B cell (primary cell): ENCODE results near the gene CRTAC1. TPM values are rescaled to one million over a fixed set of nuclear protein-coding genes. Genes with fewer than 3 reads are reported as not detected.

Experiments
- ATAC-seq: fragments of 200-7000 bp; cut with Tn5 transposase; one replicate; pipeline ENCODE4 v1.10.0; 2021; ENCODE audit warnings: low read depth, mild to moderate bottlenecking, moderate number of reproducible peaks, moderate library complexity
- CTCF ChIA-PET: fragments of 350-600 bp; sonication (Branson Sonifier 250); formaldehyde crosslinking; loops from one replicate; lab custom pipeline; 2021; ENCODE audit warnings: antibody characterized with exemption, inconsistent platforms; lab: Charles Lee
- POLR2A ChIA-PET: fragments of 350-600 bp; sonication (Branson Sonifier 250); formaldehyde crosslinking; loops from one replicate; lab custom pipeline; 2021; ENCODE audit warnings: antibody characterized with exemption; lab: Charles Lee
- DNase-seq: peaks from one replicate; pipeline ENCODE4 v3.0.0; 2013
- H2AFZ ChIP-seq: 2 replicates; pipeline ENCODE4 v1.6.1; 2012; ENCODE audit warnings: mild to moderate bottlenecking, low read depth, low read length; ENCODE audit not compliant: insufficient read depth, poor library complexity, severe bottlenecking
- H3K27ac ChIP-seq, 2 donors: 1 replicate in 1 of 2; 2 replicates in 1 of 2; pipeline ENCODE4 v1.5.1; 2012 to 2013; ENCODE audit warnings: low read length in 2 of 2, mild to moderate bottlenecking in 2 of 2, moderate library complexity in 1 of 2
- H3K27me3 ChIP-seq, 4 experiments: fragments of 200-600 bp in 1 of 4; sonication (generic) in 1 of 4; replicated peaks in 1 of 4; 1 replicate in 2 of 4; 2 replicates in 2 of 4; pipeline versions ENCODE4 v1.6.1 to v1.7.0; 2013 to 2016; ENCODE audit warnings: low read length in 3 of 4, mild to moderate bottlenecking in 2 of 4, mixed read lengths in 1 of 4, moderate library complexity in 1 of 4; ENCODE audit not compliant: insufficient read depth in 4 of 4, control insufficient read depth in 3 of 4; ENCODE audit errors: control extremely low read depth in 1 of 4
- H3K36me3 ChIP-seq, 2 experiments: replicated peaks in 1 of 2; 1 replicate in 1 of 2; 2 replicates in 1 of 2; pipeline versions ENCODE4 v1.6.1 to v1.7.1; 2013; ENCODE audit warnings: low read length in 1 of 2; ENCODE audit not compliant: insufficient read depth in 2 of 2, control insufficient read depth in 1 of 2; ENCODE audit errors: control extremely low read depth in 1 of 2, extremely low read depth in 1 of 2
- H3K4me1 ChIP-seq, 2 donors: fragments of 200-600 bp in 1 of 2; sonication (generic) in 1 of 2; 1 replicate in 1 of 2; 2 replicates in 1 of 2; pipeline versions ENCODE4 v1.5.1 to v1.6.1; 2013 to 2017; ENCODE audit warnings: low read length in 2 of 2; ENCODE audit not compliant: control insufficient read depth in 2 of 2, insufficient read depth in 2 of 2
- H3K4me2 ChIP-seq: replicated peaks from 2 replicates; pipeline ENCODE3; 2012; ENCODE audit warnings: mild to moderate bottlenecking, low read depth, low read length; ENCODE audit not compliant: poor library complexity, severe bottlenecking
- H3K4me3 ChIP-seq, 5 experiments: fragments of 200-600 bp in 1 of 5; sonication (generic) in 1 of 5; 1 replicate in 3 of 5; 2 replicates in 2 of 5; pipeline versions ENCODE4 v1.5.1 to v1.7.0; 2011 to 2016; ENCODE audit warnings: low read length in 4 of 5, mild to moderate bottlenecking in 4 of 5, low read depth in 2 of 5, control low read depth in 1 of 5, moderate library complexity in 1 of 5; ENCODE audit not compliant: insufficient read depth in 1 of 5; ENCODE audit errors: control extremely low read depth in 1 of 5, extremely low read depth in 1 of 5
- H3K79me2 ChIP-seq: fragments of 200-600 bp; sonication (generic); one replicate; pipeline ENCODE4 v1.6.0; 2016; ENCODE audit warnings: low read length; ENCODE audit not compliant: control insufficient read depth, insufficient read depth
- H3K9ac ChIP-seq: fragments of 200-600 bp; sonication (generic); 2 replicates; pipeline ENCODE4 v1.6.1; 2017; ENCODE audit warnings: mild to moderate bottlenecking, low read length, moderate library complexity
- H3K9me3 ChIP-seq, 3 donors: one replicate each; pipeline versions ENCODE4 v1.6.1 to v1.7.1; 2013; ENCODE audit warnings: low read length in 2 of 3; ENCODE audit not compliant: control insufficient read depth in 2 of 3, insufficient read depth in 1 of 3; ENCODE audit errors: control extremely low read depth in 1 of 3
- H4K20me1 ChIP-seq: 2 replicates; pipeline ENCODE4 v1.6.0; 2012; ENCODE audit warnings: mild to moderate bottlenecking, low read length; ENCODE audit not compliant: insufficient read depth, control insufficient read depth, poor library complexity, severe bottlenecking
- H3K27ac Mint-ChIP-seq: one replicate; pipeline ENCODE4 v1.8.0; 2021; ENCODE audit warnings: mixed read lengths
- H3K27me3 Mint-ChIP-seq: one replicate; pipeline ENCODE4 v1.8.0; 2021; ENCODE audit warnings: mixed read lengths
- H3K4me1 Mint-ChIP-seq: one replicate; pipeline ENCODE4 v1.8.0; 2021; ENCODE audit warnings: mixed read lengths
- H3K4me3 Mint-ChIP-seq: one replicate; pipeline ENCODE4 v1.8.0; 2021; ENCODE audit warnings: mixed read lengths
- H3K9me3 Mint-ChIP-seq: one replicate; pipeline ENCODE4 v1.8.0; 2022; ENCODE audit warnings: mixed read lengths; ENCODE audit not compliant: insufficient read depth
- CTCF ChIP-seq: fragments of 200-600 bp; IDR thresholded peaks from one replicate; pipeline ENCODE4 v1.8.0; 2022; ENCODE audit warnings: antibody characterized with exemption, mild to moderate bottlenecking
- EZH2 ChIP-seq: IDR thresholded peaks from 2 replicates; pipeline ENCODE4 v1.6.1; 2012; ENCODE audit warnings: borderline replicate concordance, low read depth, mild to moderate bottlenecking, moderate library complexity, low read length; ENCODE audit not compliant: insufficient read depth, poor library complexity, severe bottlenecking
- WGBS: methylation state at CpG from one replicate; pipeline ENCODE4 v1.1.5; 2013; ENCODE audit warnings: missing lambda C conversion rate; ENCODE audit not compliant: insufficient coverage; 5-methylcytosine and 5-hydroxymethylcytosine counted together
- intact Hi-C: fragments of 100-400 bp; cut with micrococcal nuclease; formaldehyde crosslinking; loops from one replicate; pipeline ENCODE4 v1.10.0; 2022
- polyA plus RNA-seq: library from polyadenylated mRNA; depleted of rRNA; stranded (reverse); fragments of >200 nt; gene quantifications from 2 replicates; pipeline ENCODE4 v1.2.3, GENCODE V29; 2012
- total RNA-seq, 2 donors: library from RNA; stranded (reverse); fragments of 120-200 nt in 1 of 2; gene quantifications; 1 replicate in 1 of 2; 2 replicates in 1 of 2; pipeline versions ENCODE4 v1.2.3 to v1.2.4, GENCODE V29; 2013 to 2022

CRTAC1 gene
- total and polyA plus RNA-seq, 2 donors (not counting 1 experiment from before 2014, with no cell fraction given): not detected

GRCh38 chr10:97910661-97911060 lies 119.8 kb downstream of the CRTAC1 start:
- POLR2A ChIA-PET: no interaction called here
- no peak overlapping the region for H3K27ac ChIP-seq
- intact Hi-C loops: no loop called here
- no peak for DNase-seq
- H3K4me3 ChIP-seq: no peak overlapping the region
- whole genome bisulfite sequencing: 85% methylated on average over 3 of the region's 4 CpGs
- no peaks in the 10 kb centered on the region for H3K9me3 ChIP-seq
- peaks cover 0 to 5% of the 10 kb centered on the region in 2 donors for H3K4me1 ChIP-seq
- H3K4me2 ChIP-seq: no peak overlapping the region
- Mint-ChIP-seq H3K27ac (no peak overlapping the region), H3K4me3 (no peak overlapping the region), H3K27me3 (peaks cover 39% of the 10 kb centered on the region), H3K4me1 (no peaks in the 10 kb centered on the region), H3K9me3 (no peaks in the 10 kb centered on the region)
- no peak for ATAC-seq
- no peaks in the 10 kb centered on the region for H4K20me1 ChIP-seq
- H3K36me3 ChIP-seq: no peaks in the 10 kb centered on the region
- no peak overlapping the region for H3K9ac ChIP-seq
- peaks cover 0 to 8% (median 2%) of the 10 kb centered on the region in 4 experiments for H3K27me3 ChIP-seq
- H2AFZ ChIP-seq: no peak overlapping the region
- CTCF ChIA-PET: interaction anchor here (0.9 to 2.4 kb wide), 3 partner anchors 9 to 131 kb away, joined by 3 to 6 read pairs (median 3); no protein-coding TSS in a partner anchor
- H3K79me2 ChIP-seq: no peaks in the 10 kb centered on the region
- no peak for TF ChIP-seq EZH2
- no peak for TF ChIP-seq CTCF

- POLR2A ChIA-PET: no interaction called here
- no peaks in the 10 kb centered on the region for H3K4me1 Mint-ChIP-seq
- 76% methylated on average over 12 of the region's 12 CpGs for WGBS
Observed at GRCh38 chr10:97907830-97908229, 122.6 kb downstream of the CRTAC1 start.

More at GRCh38 chr10:97907830-97908229, 122.6 kb downstream of the CRTAC1 start:
- H3K4me3 Mint-ChIP-seq: no peak overlapping the region
- peaks cover 35% of the 10 kb centered on the region for H3K27me3 Mint-ChIP-seq
- H3K4me2 ChIP-seq: no peak overlapping the region
- no peak overlapping the region for H3K9ac ChIP-seq
- H3K79me2 ChIP-seq: no peaks in the 10 kb centered on the region
- H4K20me1 ChIP-seq: no peaks in the 10 kb centered on the region
- no peak overlapping the region for H2AFZ ChIP-seq
- H3K36me3 ChIP-seq: no peaks in the 10 kb centered on the region
- DNase-seq: no peak
- H3K9me3 ChIP-seq: no peaks in the 10 kb centered on the region
- no peaks in the 10 kb centered on the region for H3K4me1 ChIP-seq
- ATAC-seq: no peak
- CTCF ChIA-PET: no interaction called here
- H3K4me3 ChIP-seq: no peak overlapping the region
- H3K27ac ChIP-seq: no peak overlapping the region
- no peaks in the 10 kb centered on the region for H3K9me3 Mint-ChIP-seq
- TF ChIP-seq CTCF: no peak
- TF ChIP-seq EZH2: no peak
- H3K27ac Mint-ChIP-seq: no peak overlapping the region
- H3K27me3 ChIP-seq: peaks cover 0 to 7% (median 2%) of the 10 kb centered on the region in 4 experiments
- intact Hi-C loops: no loop called here
